Right lung (tissue), 5 donors: ENCODE data around the gene ZNF674. TPM values are rescaled to one million over a fixed set of nuclear protein-coding genes. Genes with fewer than 3 reads are reported as not detected.
"Not testable (repeated sequence)": the region's sequence is repeated elsewhere in the genome, so short reads cannot be mapped to it uniquely, and the experiment has no call there.

Experiments used
- DNase-seq, 2 donors: peaks; one replicate each; pipeline ENCODE4 v3.0.0-alpha.2; 2013
- polyA plus RNA-seq, 5 donors: library from polyadenylated mRNA; unstranded; fragments of 120-200 nt; gene quantifications; one replicate each; pipeline versions ENCODE4 v1.2.1 to v1.2.3, GENCODE V29; 2013; ENCODE audit warnings: inconsistent platforms in 1 of 5, low replicate concordance in 1 of 5; ENCODE audit not compliant: insufficient read length in 5 of 5, insufficient read depth in 1 of 5

ZNF674 gene
- polyA plus RNA-seq, 5 donors = 5.2 to 10.5 (median 7.5) TPM

DNA sequence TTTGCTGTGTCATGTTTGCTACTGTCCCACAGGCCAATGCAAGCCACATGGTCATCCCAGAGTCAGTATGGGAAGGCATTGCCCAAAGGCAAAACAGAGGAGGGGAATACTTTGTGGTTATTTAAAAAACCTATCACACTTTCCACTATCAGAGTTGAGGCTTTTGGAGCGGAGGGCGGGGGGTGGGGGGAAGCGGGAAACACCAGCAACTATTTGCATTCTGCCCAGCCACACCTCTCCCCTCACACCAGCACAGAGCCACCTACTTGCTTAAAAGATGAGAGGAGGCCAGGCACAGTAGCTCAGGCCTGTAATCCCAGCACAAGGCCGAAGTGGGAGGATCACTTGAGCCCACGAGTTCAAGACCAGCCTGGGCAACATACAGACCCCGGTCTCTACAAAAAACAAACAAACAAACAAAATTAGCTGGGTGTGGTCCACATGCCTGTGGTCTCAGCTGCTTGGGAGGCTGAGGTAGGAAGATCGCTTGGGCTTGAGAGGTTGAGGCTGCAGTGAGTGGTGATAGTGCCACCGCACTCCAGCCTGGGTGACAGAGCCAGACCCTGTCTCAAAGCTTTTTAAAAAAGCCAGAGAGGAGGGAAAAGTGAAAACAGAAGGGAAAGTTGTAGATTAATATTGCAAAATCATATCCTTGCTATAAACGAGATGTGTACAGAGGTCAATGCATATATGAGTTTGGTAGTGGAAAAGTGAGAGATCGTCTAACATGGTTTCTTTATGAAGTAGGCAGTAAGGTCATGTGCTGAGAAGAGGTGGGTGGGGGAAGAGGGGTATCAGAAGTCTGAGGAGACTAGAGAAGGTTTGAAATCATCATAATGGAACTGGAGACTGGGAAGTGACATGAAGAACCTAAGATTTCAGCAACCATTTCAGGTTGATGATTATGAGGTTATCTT lies 26.5 kb upstream of the ZNF674 start:
- DNase-seq = no peak

DNA sequence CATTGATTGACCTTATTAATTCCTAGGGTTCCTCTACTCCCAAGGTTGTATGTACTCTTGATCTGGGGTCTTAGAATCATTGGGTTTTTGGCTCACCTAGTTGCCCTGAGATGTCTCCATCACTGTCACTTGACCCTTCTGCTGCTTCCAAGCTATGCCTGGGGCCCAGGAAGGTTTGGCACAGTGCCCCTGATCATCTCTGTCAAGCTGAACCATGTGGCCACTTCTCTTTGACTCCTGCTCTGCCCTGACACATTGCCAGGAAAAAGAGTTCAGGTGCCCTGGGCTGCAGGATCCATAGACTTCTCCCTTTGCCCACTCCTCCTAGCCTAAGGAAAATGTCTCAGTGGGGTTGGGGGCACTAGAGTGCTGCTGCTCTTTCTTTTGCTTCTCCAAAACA lies 24.4 kb upstream of the ZNF674 start:
- no peak for DNase-seq

DNA sequence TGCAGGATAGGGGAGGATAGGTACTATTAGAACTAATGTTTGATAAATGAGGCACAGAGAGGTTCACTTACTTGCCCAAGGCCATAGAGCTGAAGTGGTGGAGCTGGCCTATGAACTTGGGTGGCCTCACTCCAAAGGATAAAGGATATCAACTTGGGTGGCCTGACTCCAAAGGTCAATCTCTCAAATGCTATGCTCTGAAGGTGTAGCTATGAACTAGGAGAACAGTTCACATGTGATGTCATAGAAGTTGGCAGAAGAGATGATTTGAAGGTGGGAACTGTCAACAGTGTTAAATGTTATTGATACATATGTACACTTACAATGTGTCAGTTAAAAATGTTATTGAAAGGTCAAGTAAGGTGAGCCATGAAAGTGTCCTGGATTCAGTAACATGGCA lies 22.2 kb upstream of the ZNF674 start:
- no peak for DNase-seq

DNA sequence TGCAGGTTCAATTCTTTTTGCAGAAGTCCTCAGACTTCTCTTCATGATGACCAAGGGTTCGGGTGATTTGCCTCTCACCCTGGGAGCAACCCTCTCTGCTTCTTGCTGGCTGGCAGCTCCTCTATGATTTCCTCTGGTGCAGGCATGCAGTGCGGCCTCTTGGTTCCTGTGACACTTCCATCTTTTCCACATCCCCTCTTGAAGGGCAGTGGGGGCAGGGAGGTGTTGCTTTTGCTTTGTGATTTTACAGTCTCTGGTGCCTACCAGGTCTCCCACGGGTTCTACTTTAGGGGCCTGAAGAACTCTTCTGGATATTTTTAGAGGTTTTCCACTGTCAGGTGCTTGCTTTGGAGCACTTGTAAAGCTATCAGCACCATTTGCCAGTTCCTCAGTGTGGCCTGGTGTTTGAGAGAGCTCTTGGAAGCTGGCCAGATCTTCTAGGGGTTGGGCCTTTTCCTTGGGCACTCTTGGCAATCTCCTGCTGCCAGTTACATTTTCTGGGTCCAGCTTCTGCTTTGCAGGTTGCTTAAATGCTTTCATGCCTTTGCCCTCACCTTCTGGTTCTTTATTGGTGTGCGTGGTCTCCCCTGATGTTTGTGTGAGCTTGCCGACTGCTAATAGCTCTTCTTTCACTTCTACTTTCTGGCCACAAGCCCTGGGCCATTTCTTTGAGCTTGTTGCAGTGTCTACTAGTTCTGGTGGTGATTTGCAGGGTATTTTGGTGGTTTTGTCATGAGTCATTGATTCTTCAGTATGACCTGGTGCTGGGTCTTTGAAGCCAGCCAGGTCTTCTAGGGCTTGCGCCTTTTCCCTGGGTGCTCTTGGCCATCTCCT lies 16.8 kb upstream of the ZNF674 start:
- no peak for DNase-seq

DNA sequence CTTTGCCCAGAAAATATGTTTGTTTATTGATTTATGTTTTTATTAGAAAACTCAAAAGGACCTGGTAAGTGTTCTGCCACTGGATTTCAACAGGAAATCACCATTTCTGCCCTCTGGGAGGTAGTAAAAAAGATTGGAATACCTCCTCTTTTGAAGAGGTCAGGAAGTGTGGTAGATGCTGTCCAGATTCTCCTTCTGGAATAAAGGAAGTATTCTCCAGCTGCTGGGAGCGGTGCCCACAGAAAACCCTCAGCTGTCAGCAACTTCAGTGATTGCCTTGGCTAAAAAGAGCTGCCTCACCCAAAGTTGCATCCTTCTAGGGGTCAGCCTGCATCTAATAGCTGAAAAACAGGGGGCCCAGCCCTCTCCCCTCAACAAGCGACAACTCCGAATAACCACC lies 13.8 kb upstream of the ZNF674 start:
- DNase-seq = no peak

DNA sequence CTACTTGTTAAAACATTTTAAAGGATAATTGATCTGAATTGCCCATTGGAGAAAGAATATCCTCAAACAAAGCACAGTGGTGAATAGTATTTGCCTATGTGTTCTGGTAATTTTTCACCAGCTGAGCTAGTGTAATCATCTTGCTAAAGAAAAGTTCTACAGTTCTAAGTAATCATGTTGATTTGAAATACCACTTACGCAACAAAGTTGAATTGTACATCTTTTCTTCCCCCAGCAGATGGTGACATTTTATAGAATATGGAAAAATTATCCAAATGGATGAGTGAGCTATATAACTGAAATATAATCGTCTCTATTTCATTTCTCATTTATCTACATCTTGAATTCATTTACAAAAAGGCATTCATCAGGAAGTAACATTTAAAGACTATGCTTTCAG lies 9.7 kb upstream of the ZNF674 start:
- DNase-seq = no peak

DNA sequence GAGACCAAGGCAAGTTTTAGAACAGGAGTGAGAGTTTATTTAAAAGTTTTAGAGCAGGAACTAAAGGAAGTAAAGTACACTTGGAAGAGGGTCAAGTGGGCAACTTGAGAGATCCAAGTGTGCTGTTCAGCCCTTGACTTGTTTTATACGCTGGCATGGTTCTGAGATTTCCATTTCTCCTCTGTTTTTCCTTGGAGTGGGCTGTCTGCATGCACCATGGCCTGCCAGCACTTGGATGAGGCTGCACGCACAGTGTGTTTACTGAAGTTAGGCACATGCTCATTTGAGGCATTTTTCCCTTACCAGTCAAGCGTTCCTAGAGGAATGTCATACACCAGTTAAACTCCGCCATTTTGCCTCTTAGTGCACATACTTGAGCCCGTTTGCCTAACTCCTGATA lies 8.7 kb upstream of the ZNF674 start:
- DNase-seq = no peak

DNA sequence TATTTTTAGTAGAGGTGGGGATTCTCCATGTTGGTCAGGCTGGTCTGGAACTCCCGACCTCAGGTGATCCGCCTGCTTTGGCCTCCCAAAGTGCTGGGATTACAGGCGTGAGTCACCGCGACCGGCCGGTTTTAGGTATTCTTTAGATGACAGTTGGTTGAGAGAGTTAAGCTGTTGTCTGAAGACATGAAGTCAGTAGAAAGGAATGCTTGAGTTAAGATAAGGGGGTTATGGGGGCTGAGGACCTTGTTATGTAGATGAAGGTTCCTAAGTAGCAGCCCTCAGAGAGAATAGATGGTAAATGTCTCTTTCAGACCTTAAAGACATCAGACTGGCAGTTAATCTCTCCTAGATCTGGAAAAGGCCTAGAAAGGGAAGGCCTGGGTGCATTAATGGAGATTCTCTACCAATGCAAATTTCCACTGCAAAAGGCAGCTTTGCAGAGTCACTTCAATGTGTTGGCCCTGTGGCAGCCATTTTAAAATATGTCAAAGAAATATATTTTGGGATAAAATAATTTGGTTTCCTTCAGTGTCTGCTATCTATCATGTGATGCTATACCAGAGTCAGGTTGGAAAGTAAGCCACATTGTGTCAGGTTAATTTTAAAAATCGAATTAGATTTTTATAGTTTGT lies 6.4 kb upstream of the ZNF674 start:
- DNase-seq = no peak

DNA sequence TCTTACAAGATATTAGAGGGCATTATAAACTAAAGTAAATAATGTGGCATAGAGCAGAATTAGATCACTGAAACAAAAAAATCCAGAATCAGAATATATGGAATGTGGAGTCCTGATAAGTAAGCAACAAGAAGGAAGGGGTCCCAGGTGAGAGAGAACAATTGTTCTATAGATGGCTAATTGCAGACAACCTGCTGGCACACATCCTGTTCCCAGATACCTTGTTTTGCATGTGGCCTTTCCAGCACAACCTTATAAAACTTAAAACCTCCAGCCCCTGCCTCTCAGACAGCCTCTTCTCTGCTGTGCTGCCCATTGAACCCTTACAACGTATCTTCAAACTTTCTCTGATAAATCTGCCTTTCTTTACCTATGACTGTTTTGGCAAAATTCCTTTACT lies 4.7 kb upstream of the ZNF674 start:
- no peak for DNase-seq

DNA sequence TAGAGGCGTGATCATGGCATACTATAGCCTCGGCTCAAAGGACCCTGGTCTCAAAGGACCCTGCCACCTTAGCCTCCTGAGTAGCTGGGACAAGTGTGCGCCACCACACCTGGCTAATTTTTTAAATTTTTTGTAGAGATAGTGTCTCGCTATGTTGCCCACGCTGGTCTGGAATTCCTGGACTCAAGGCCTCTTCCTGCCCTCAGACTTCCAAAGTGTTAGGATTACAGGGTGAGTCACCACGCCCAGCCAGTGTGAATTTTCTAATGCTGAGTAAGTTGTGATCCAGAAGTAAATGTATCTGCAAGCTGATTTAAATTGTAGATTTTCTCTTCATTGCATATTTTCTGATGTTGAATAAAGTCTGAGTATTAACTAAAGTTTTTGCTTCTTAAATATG lies 2.6 kb upstream of the ZNF674 start:
- DNase-seq = no peak

DNA sequence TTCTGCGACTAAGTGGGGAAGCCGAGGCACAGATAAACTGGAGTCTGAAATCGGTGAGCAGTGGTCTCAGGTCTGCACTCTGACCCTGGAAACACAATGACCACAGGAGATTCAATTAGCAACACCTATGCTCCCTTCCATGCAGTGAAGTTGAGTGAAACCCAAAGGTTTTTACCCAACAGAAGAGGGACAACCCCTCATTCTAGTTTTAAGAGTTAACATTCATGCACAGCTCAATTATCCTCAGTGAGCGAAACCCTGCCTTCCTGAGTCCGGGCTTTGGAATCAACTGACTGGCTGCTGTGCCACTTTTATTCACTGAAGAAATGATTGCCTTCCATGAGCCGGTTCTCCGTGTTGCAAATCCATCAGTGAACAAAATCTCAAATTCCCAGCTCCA lies 694 bp downstream of the ZNF674 start:
- not testable (repeated sequence) for DNase-seq

DNA sequence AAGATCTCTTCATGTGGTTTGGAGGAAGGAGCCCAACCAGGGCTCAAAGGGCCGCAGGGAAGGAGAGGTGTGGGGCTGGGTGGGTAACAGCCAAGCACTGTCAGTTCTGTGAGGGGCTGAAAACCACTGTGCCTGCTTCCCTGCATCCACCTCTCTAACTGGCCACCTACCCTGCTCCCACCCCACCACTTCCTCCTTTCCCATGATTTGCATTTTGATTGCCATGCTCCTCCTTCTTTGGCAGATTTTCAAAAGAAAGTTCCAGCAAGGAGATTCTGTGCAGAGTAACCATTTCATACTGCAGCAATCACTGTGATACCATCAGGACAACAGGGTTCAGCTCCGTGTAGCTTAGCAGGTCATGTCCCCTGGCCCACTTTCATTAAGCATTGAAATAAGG lies 1.8 kb downstream of the ZNF674 start:
- no peak for DNase-seq

DNA sequence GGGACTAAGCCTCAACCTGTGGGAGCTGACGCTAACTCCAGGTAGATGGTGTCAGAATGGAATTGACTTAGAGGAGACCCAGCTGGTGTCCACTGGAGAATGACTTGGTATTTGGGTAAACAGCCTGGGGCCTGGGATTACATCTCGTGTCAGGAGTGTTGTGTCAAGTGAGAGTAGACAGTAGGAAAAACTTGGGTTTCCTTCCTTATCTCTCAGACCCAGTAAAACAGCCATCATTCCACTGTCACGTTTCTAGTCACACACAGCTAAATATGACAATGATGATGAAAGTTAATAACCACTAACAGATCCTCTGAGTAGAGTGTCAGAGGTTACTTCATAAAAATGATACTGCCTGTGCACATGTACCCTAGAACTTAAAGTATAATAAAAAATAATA lies 13.8 kb downstream of the ZNF674 start:
- no peak for DNase-seq

DNA sequence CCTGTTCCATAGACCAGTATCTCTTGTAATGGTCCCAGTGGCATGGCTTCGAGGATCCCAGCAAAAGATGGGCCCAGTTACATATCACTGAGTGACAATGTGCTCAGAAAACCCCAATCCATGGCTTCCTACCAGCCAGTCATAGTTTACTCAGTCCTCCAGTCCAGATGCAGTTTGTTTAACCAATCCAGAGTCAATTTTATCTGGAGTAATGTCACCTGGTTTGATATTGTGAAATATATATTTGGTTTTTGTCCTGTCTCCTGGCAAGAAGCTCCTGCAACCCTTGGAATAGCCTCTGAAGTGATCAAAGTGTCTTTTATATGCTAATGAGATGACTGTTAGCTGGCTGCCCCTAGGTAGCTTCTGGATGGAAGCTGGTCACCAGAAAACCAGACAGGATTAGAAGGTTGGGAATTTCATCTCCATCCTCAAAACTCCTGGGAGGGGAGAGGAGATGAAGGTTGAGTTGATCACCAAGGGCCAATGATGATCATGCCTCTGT lies 14.8 kb downstream of the ZNF674 start:
- DNase-seq = not testable (repeated sequence)

DNA sequence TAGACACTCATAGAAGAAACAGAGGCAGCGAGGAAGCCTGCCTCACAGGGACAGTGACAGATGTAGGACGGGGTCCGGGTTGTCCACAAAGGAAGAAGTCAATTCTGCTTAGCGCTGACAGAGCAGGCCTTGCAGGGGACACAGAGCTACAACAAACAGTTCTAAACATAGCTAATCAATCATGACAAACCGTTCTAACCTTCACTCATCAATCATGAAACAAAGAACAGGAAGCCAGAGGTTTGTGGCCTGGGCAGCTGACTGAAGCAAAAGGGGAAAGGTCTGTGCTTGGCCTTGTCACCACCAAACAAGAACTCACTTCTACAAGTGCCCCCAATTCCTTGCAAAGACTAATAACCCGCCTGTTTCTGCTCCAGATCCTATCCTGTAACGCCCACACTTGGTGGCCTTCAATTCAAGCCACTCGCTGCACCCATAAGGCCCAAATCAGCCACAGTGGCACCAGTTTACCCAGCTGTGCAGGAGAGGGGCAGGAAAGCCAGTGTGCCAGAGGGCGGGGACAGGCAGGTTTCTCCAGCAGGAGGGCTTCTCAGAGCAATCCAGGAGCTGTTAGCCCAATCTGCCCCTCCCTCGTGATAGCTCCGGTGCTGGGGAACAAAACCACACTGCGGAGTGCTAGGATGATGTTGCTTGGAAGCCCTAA lies 15.3 kb downstream of the ZNF674 start:
- not testable (repeated sequence) for DNase-seq

DNA sequence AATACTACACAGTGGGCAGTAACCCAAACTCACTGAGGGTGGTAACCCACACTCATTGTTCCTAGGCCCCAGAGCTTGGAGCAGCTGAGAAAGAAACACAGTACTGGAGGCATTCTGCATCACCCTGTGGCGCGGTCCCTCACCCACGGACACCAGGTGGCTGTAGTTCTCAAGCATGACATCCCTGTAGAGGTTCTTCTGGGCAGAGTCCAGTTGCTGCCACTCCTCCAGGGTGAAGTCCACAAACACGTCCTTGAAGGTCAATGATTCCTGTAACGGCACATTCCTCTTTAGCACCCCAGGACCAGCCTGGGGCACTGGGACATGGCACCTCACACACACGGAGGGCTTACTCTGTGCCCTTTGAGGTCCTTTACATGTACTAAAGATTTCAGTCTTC lies 16.6 kb downstream of the ZNF674 start:
- DNase-seq = not testable (repeated sequence)

DNA sequence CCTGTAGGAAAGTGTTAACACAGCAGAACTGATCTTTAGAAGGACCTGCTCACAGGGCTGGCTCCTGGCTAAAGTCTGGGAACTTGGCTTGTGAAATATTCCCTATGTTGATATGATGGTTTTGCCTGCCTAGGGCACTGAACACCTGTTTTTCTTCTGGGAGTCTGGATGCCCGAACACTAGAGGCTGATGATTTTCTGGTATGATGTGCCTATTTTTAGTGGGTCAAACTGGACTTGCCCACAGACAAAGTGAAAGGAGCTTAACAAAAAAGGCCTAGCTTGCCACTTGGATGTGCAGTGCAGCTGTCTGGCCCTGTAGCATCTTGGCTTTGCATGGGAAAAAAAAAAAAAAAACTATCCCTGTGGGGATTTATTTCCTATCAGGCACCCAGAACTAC lies 39.1 kb downstream of the ZNF674 start:
- no peak for DNase-seq

DNA sequence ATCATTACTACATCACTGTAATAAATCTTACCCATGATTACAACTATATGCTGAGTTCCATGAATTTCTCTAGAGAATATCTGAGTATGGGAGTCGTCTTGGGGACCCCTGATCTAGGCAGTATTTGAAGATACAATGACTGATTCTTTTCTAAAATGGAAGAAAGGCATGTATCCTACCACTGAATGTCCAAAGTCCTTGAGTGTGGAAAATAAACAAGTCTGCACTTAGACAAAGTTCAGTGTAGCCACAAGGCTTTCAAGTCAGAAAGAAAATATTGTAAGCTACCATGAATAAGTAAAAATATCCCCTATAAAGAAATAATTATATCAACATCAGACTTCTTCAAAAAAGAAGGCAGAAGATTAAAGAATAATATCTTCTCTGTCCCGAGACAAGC lies 42.4 kb downstream of the ZNF674 start:
- DNase-seq = no peak

DNA sequence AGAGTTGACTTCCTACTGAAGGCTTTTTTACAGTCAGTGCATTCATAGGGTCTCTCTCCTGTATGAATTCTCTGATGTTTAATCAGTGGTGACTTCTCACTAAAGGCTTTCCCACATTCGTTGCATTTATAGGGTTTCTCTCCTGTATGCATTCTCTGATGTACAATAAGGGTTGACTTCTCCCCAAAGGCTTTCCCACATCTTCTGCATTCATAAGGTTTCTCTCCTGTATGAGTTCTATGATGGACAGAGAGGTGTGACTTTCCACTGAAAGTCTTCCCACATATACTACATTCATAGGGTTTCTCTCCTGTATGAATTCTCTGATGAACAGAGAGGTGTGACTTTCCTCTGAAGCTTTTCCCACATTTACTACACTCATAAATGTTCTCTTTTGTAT lies 45.2 kb downstream of the ZNF674 start:
- DNase-seq = no peak

DNA sequence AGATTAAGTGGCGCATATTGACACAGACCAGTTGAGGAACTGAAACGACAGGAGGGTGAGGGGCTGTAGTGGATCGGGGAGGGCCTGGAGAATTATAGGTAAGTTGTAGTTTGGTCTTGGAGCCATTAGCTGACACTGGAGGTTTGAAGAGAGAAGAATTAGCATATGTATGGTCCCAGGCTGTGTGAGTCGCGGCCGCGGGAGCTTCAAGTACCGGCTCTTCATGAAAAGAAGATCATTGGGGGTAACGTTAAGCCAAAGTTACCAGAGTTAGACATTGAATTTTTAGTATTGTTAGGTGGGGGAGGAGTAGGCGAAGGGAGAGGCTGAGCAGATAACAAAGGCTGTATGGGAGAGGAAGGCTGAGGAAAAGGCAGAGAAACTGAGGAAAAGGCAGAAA lies 56.5 kb downstream of the ZNF674 start:
- no peak for DNase-seq

DNA sequence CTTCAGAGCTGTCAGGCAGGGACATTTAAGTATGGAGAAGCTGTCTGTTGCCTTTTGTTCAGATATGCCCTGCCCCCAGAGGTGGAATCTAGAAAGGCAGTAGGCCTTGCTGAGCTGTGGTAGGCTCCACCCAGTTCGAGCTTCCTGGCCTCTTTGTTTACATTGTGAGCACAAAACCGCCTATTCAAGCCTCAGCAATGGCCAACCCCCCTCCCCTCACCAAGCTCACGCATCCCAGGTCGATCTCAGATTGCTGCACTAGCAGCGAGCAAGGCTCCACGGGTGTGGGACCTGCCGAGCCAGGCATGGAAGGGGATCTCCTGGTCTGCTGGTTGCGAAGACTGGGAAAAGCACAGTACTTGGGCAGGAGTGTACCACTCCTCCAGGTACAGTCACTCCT lies 59.3 kb downstream of the ZNF674 start:
- no peak for DNase-seq

DNA sequence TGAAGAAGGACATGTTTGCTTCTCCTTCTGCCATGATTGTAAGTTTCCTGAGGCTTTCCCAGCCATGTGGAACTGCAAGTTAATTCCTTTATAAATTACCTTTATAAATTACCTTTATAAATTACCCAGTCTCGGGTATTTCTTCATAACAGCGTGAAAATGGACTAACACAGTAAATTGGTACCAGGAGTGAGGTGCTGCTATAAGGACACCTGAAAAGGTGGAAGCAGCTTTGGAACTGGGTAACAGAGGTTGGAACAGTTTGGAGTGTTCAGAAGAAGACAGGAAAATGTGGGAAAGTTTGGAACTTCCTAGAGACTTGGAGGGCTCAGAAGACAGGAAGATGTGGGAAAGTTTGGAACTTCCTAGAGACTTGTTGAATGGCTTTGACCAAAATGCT lies 66.6 kb downstream of the ZNF674 start:
- not testable (repeated sequence) for DNase-seq
